A673 (cell line): ENCODE data around the gene C14orf132. TPM values are rescaled to one million over a fixed set of nuclear protein-coding genes. Genes with fewer than 3 reads are reported as not detected.

ENCODE experiments used
- BruUV-seq: library from RNA; stranded (reverse); fragments of 400-500 nt; replicated peaks from 2 replicates; lab custom pipeline; 2021; lab: Mats Ljungman, UMichigan
- CTCF ChIA-PET: fragments of 300-600 bp; sonication (Branson Sonifier 250); formaldehyde crosslinking; loops from one replicate; lab custom pipeline; 2022; ENCODE audit warnings: antibody characterized with exemption; lab: Charles Lee
- POLR2A ChIA-PET: fragments of 300-600 bp; sonication (Branson Sonifier 250); formaldehyde crosslinking; loops from one replicate; lab custom pipeline; 2022; ENCODE audit warnings: antibody characterized with exemption; ENCODE audit not compliant: low non-redundant PET; lab: Charles Lee
- DNase-seq: peaks from one replicate; pipeline ENCODE4 v3.0.0-alpha.2; 2015; ENCODE audit warnings: low spot score
- H3K27ac ChIP-seq: fragments of 200-600 bp; sonication (generic); 2 replicates; pipeline ENCODE4 v1.5.1; 2016; ENCODE audit warnings: mixed run types, low read depth, mild to moderate bottlenecking, mixed read lengths, antibody characterized with exemption, low read length; ENCODE audit not compliant: poor library complexity, severe bottlenecking
- H3K27me3 ChIP-seq: fragments of 200-600 bp; sonication (generic); replicated peaks from 2 replicates; pipeline ENCODE4 v1.6.1; 2017; ENCODE audit warnings: mixed run types, low read depth, mild to moderate bottlenecking, mixed read lengths, antibody characterized with exemption, low read length; ENCODE audit not compliant: insufficient read depth, poor library complexity
- H3K36me3 ChIP-seq: fragments of 200-600 bp; sonication (generic); 2 replicates; pipeline ENCODE4 v1.6.1; 2016; ENCODE audit warnings: mixed run types, mild to moderate bottlenecking, mixed read lengths, antibody characterized with exemption, low read length; ENCODE audit not compliant: insufficient read depth, poor library complexity, severe bottlenecking
- H3K4me1 ChIP-seq: fragments of 200-600 bp; sonication (generic); 2 replicates; pipeline ENCODE4 v1.6.1; 2017; ENCODE audit warnings: mixed run types, mild to moderate bottlenecking, mixed read lengths, antibody characterized with exemption, low read length; ENCODE audit not compliant: insufficient read depth, poor library complexity, severe bottlenecking
- H3K4me3 ChIP-seq: fragments of 200-600 bp; sonication (generic); 2 replicates; pipeline ENCODE4 v1.5.1; 2016; ENCODE audit warnings: low read depth, mixed run types, mild to moderate bottlenecking, mixed read lengths, low read length; ENCODE audit not compliant: poor library complexity, severe bottlenecking
- H3K9me3 ChIP-seq: fragments of 200-600 bp; sonication (generic); 2 replicates; pipeline ENCODE4 v1.6.1; 2016; ENCODE audit warnings: mixed run types, low read depth, mild to moderate bottlenecking, mixed read lengths, antibody characterized with exemption, low read length; ENCODE audit not compliant: poor library complexity, severe bottlenecking
- EZH2 ChIP-seq: fragments of 200-600 bp; sonication (generic); IDR thresholded peaks from 2 replicates; pipeline ENCODE4 v1.6.1; 2017; ENCODE audit warnings: borderline replicate concordance, low read depth, mild to moderate bottlenecking, mixed read lengths, antibody characterized with exemption, low read length; ENCODE audit not compliant: poor library complexity, severe bottlenecking
- intact Hi-C: fragments of 100-400 bp; cut with micrococcal nuclease; formaldehyde crosslinking; loops from one replicate; pipeline ENCODE4 v1.10.0; 2022; ENCODE audit not compliant: unreplicated experiment
- total RNA-seq: library from RNA; stranded (reverse); gene quantifications from 2 replicates; pipeline ENCODE4 v1.2.3, GENCODE V29; 2021
- TF ChIP-seq, protein P1 (sequence below): fragments of 300-800, 200-600 bp; sonication (generic); conservative IDR thresholded peaks from 2 replicates; pipeline ENCODE4 v1.5.1; 2017; ENCODE audit warnings: low read depth, mild to moderate bottlenecking, antibody characterized with exemption, low read length, moderate library complexity, mixed read lengths

Gene C14orf132
- total RNA-seq, 1 experiment from 2014 or later = 8.3 TPM

DNA sequence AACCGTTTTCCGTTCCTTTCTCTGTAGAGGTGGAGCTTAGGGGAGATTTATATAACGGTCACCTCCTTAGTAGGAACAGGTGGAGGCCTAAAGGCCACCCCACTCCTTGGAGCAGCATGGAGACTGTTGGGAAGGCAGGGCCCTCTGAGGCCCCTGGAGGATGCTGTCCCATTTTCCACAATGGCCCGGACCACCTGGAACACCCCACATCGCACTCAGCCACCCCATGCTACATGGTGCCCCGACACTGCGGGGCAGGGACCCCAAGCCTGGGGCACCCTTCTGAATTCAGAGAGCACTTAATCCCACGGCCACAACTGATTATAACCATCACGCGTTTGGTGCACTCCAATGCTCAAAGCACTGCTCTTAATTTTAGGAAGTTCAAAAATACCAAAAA, 41.4 kb downstream of the C14orf132 start:
- H3K9me3 ChIP-seq = no peaks in the 10 kb centered on the region
- intact Hi-C loops = no loop called here
- ChIA-PET POLR2A (no interaction called here), CTCF (no interaction called here)
- TF ChIP-seq, protein P1, sequence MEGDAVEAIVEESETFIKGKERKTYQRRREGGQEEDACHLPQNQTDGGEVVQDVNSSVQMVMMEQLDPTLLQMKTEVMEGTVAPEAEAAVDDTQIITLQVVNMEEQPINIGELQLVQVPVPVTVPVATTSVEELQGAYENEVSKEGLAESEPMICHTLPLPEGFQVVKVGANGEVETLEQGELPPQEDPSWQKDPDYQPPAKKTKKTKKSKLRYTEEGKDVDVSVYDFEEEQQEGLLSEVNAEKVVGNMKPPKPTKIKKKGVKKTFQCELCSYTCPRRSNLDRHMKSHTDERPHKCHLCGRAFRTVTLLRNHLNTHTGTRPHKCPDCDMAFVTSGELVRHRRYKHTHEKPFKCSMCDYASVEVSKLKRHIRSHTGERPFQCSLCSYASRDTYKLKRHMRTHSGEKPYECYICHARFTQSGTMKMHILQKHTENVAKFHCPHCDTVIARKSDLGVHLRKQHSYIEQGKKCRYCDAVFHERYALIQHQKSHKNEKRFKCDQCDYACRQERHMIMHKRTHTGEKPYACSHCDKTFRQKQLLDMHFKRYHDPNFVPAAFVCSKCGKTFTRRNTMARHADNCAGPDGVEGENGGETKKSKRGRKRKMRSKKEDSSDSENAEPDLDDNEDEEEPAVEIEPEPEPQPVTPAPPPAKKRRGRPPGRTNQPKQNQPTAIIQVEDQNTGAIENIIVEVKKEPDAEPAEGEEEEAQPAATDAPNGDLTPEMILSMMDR = no peak
- TF ChIP-seq EZH2 = no peak
- no peaks in the 10 kb centered on the region for H3K36me3 ChIP-seq
- DNase-seq = no peak
- no peak overlapping the region for H3K27ac ChIP-seq
- H3K4me1 ChIP-seq = no peaks in the 10 kb centered on the region
- BruUV-seq = no TSS peak
- no peaks in the 10 kb centered on the region for H3K27me3 ChIP-seq
- H3K4me3 ChIP-seq = no peak overlapping the region

DNA sequence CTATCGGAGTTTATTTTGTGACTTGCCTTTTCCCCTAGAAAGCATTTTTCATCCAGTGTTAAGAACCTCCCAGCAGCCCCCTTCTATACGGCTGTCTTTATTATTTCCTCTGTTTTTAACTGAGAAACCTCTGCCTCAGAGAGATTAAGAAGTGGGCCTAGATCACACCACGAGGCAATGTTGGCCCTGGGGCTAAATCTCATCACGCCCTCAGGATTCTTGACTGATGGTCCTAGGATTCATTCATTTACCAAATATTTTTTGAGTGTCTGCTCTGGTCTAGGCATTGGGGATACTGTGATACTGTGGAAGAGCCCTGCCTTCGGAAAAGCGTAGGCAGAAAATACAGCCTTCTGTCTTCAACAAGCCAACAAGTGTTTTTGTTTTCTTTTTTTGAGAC, 42.1 kb downstream of the C14orf132 start:
- intact Hi-C loops = no loop called here
- CTCF ChIA-PET = no interaction called here

DNA sequence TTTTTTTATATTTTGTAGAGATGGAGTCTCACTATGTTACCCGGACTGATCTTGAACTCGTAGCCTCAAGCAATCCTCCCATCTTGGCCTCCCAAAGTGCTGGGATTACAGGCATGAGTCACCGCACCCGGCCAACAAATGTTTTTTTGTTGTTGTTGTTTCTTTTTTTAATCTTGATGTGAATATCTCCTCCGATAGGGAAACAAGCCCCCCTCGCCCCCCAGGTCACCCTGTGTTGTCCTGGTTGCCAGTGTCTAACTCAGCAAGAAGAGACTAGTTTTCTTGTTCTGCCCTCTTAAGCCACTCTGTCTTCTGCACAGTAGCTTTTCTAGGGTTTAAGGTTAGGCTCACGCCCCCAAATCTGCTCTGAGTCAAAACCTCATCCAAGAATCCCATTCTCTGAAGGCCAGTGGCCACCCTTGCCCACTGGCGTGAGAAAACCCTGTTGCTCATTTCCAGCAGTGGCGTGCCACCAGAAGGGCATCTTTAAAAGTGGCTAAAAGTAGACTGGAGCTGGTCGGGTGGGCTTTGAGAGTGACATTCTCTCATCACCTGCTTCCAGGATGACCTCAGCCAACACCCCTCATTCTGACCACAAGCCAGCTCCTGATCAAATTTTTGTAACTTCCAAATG, 42.7 kb downstream of the C14orf132 start:
- Histone ChIP-seq H3K27me3 (no peaks in the 10 kb centered on the region), H3K27ac (no peak overlapping the region), H3K9me3 (no peaks in the 10 kb centered on the region), H3K36me3 (no peaks in the 10 kb centered on the region), H3K4me1 (no peaks in the 10 kb centered on the region), H3K4me3 (no peak overlapping the region)
- intact Hi-C loops = no loop called here
- POLR2A ChIA-PET = no interaction called here
- TF ChIP-seq EZH2 = no peak
- TF ChIP-seq, protein P1 = no peak
- no TSS peak for BruUV-seq
- DNase-seq = no peak
- CTCF ChIA-PET = no interaction called here

More for the DNA sequence above, 42.1 kb downstream of the C14orf132 start:
- H3K4me3 ChIP-seq = no peak overlapping the region
- BruUV-seq = no TSS peak
- TF ChIP-seq, protein P1 = no peak
- no peak for TF ChIP-seq EZH2
- no peaks in the 10 kb centered on the region for H3K36me3 ChIP-seq
- H3K9me3 ChIP-seq = no peaks in the 10 kb centered on the region
- no peak overlapping the region for H3K27ac ChIP-seq
- H3K4me1 ChIP-seq = no peaks in the 10 kb centered on the region
- no peaks in the 10 kb centered on the region for H3K27me3 ChIP-seq
- POLR2A ChIA-PET = no interaction called here
- DNase-seq = no peak
